H9 (cell line): ENCODE data around the gene INPP5E. TPM values are rescaled to one million over a fixed set of nuclear protein-coding genes. Genes with fewer than 3 reads are reported as not detected.
A peak's percentile ranks its signal among the peaks of the same experiment; 100 is the strongest.

Experiments used
- DNase-seq: peaks from one replicate; pipeline ENCODE4 v3.0.0-alpha.2; 2017
- H2AFZ ChIP-seq: one replicate; pipeline ENCODE4 v1.6.1; 2013; ENCODE audit warnings: mild to moderate bottlenecking, low read length, control low read depth, moderate library complexity
- H2AK5ac ChIP-seq: 2 replicates; pipeline ENCODE4 v1.6.1; 2013; ENCODE audit warnings: low read length, control low read depth, mixed read lengths; ENCODE audit not compliant: insufficient read length
- H2BK120ac ChIP-seq: one replicate; pipeline ENCODE4 v1.6.1; 2013; ENCODE audit warnings: low read depth, mild to moderate bottlenecking, low read length, control low read depth, inconsistent platforms; ENCODE audit not compliant: poor library complexity, severe bottlenecking
- H2BK12ac ChIP-seq: 2 replicates; pipeline ENCODE4 v1.6.1; 2013; ENCODE audit warnings: low read length, control low read depth, mixed read lengths, low read depth; ENCODE audit not compliant: insufficient read length
- H2BK15ac ChIP-seq: 2 replicates; pipeline ENCODE4 v1.6.1; 2013; ENCODE audit warnings: low read depth, low read length, control low read depth
- H2BK20ac ChIP-seq: one replicate; pipeline ENCODE4 v1.6.1; 2013; ENCODE audit warnings: low read depth, mild to moderate bottlenecking, low read length, control low read depth, inconsistent platforms; ENCODE audit not compliant: poor library complexity, severe bottlenecking
- H2BK5ac ChIP-seq: 2 replicates; pipeline ENCODE4 v1.6.1; 2013; ENCODE audit warnings: low read length, control low read depth, mixed read lengths; ENCODE audit not compliant: insufficient read length
- H3K14ac ChIP-seq: 2 replicates; pipeline ENCODE4 v1.6.1; 2013; ENCODE audit warnings: low read length, control low read depth; ENCODE audit not compliant: insufficient read depth
- H3K18ac ChIP-seq: 2 replicates; pipeline ENCODE4 v1.6.1; 2013; ENCODE audit warnings: low read depth, mild to moderate bottlenecking, mixed read lengths, low read length, control low read depth; ENCODE audit not compliant: insufficient read length
- H3K23ac ChIP-seq: 2 replicates; pipeline ENCODE4 v1.6.1; 2013; ENCODE audit warnings: low read length, control low read depth, mixed read lengths, low read depth; ENCODE audit not compliant: insufficient read length
- H3K23me2 ChIP-seq: 2 replicates; pipeline ENCODE4 v1.6.1; 2013; ENCODE audit warnings: low read depth, mild to moderate bottlenecking, mixed read lengths, low read length, control low read depth; ENCODE audit not compliant: insufficient read length, poor library complexity, severe bottlenecking
- H3K27ac ChIP-seq: 2 replicates; pipeline ENCODE4 v1.5.1; 2013; ENCODE audit warnings: low read length, control low read depth, mixed read lengths, low read depth; ENCODE audit not compliant: insufficient read length
- H3K27me3 ChIP-seq: 2 replicates; pipeline ENCODE4 v1.6.1; 2013; ENCODE audit warnings: low read length, control low read depth, inconsistent platforms; ENCODE audit not compliant: insufficient read depth
- H3K4ac ChIP-seq: 2 replicates; pipeline ENCODE4 v1.6.1; 2013; ENCODE audit warnings: low read depth, mild to moderate bottlenecking, control low read depth, inconsistent platforms, low read length, moderate library complexity
- H3K4me1 ChIP-seq: 2 replicates; pipeline ENCODE4 v1.6.1; 2013; ENCODE audit warnings: low read length, control low read depth, inconsistent platforms; ENCODE audit not compliant: insufficient read depth
- H3K4me2 ChIP-seq: 2 replicates; pipeline ENCODE4 v1.6.1; 2013; ENCODE audit warnings: low read length, control low read depth, mixed read lengths; ENCODE audit not compliant: insufficient read length, insufficient read depth
- H3K56ac ChIP-seq: 2 replicates; pipeline ENCODE4 v1.6.1; 2013; ENCODE audit warnings: low read depth, mild to moderate bottlenecking, mixed read lengths, low read length, control low read depth; ENCODE audit not compliant: insufficient read length
- H3K79me1 ChIP-seq: 2 replicates; pipeline ENCODE4 v1.6.1; 2013; ENCODE audit warnings: low read depth, mild to moderate bottlenecking, moderate library complexity, low read length, control low read depth, inconsistent platforms; ENCODE audit not compliant: insufficient read depth, poor library complexity, severe bottlenecking
- H3K79me2 ChIP-seq: 2 replicates; pipeline ENCODE4 v1.6.1; 2013; ENCODE audit warnings: low read length, control low read depth, inconsistent platforms; ENCODE audit not compliant: insufficient read depth
- H3K9ac ChIP-seq: 2 replicates; pipeline ENCODE4 v1.6.1; 2013; ENCODE audit warnings: low read length, control low read depth, mixed read lengths; ENCODE audit not compliant: insufficient read length; ENCODE audit errors: extremely low read depth
- H3K9me3 ChIP-seq: one replicate; pipeline ENCODE4 v1.6.1; 2013; ENCODE audit warnings: low read depth, low read length, inconsistent platforms; ENCODE audit not compliant: control insufficient read depth
- H3T11ph ChIP-seq: one replicate; pipeline ENCODE4 v1.6.1; 2013; ENCODE audit warnings: mild to moderate bottlenecking, low read length, control low read depth, inconsistent platforms
- H4K20me1 ChIP-seq: one replicate; pipeline ENCODE4 v1.6.1; 2013; ENCODE audit not compliant: control insufficient read depth, insufficient read length, insufficient read depth
- H4K5ac ChIP-seq: 2 replicates; pipeline ENCODE4 v1.6.1; 2013; ENCODE audit warnings: low read depth, mild to moderate bottlenecking, mixed read lengths, low read length, control low read depth; ENCODE audit not compliant: insufficient read length
- H4K8ac ChIP-seq: replicated peaks from 2 replicates; pipeline ENCODE4 v1.6.1; 2013; ENCODE audit warnings: low read length, control low read depth, mixed read lengths, low read depth; ENCODE audit not compliant: insufficient read length
- H4K91ac ChIP-seq: 2 replicates; pipeline ENCODE4 v1.6.1; 2013; ENCODE audit warnings: low read depth, mild to moderate bottlenecking, moderate library complexity, mixed read lengths, low read length, control low read depth; ENCODE audit not compliant: insufficient read length
- H3K27ac Mint-ChIP-seq, 3 experiments: 2 replicates in 2 of 3; 3 replicates in 1 of 3; pipeline ENCODE4 v1.8.0; 2020 to 2021; ENCODE audit warnings: mixed read lengths in 3 of 3, mild to moderate bottlenecking in 1 of 3, moderate library complexity in 1 of 3
- H3K27me3 Mint-ChIP-seq: 2 replicates; pipeline ENCODE4 v1.8.0; 2021; ENCODE audit warnings: low read depth, mild to moderate bottlenecking, moderate library complexity, mixed read lengths
- H3K36me3 Mint-ChIP-seq, 3 experiments: 2 replicates in 2 of 3; 3 replicates in 1 of 3; pipeline ENCODE4 v1.8.0; 2020 to 2021; ENCODE audit warnings: low read depth in 3 of 3, mixed read lengths in 3 of 3; ENCODE audit not compliant: insufficient read depth in 1 of 3
- H3K4me1 Mint-ChIP-seq, 2 experiments: 2 replicates each; pipeline ENCODE4 v1.8.0; 2020; ENCODE audit warnings: mixed read lengths in 2 of 2
- H3K4me3 Mint-ChIP-seq, 2 experiments: 2 replicates in 1 of 2; 3 replicates in 1 of 2; pipeline ENCODE4 v1.8.0; 2020 to 2021; ENCODE audit warnings: mild to moderate bottlenecking in 2 of 2, mixed read lengths in 2 of 2, moderate library complexity in 1 of 2
- H3K9me3 Mint-ChIP-seq, 2 experiments: 2 replicates in 1 of 2; 3 replicates in 1 of 2; pipeline ENCODE4 v1.8.0; 2020; ENCODE audit warnings: mild to moderate bottlenecking in 2 of 2, mixed read lengths in 2 of 2, moderate library complexity in 1 of 2
- CTCF ChIP-seq: fragments of 200-600 bp; sonication (generic); conservative IDR thresholded peaks from 3 replicates; pipeline ENCODE4 v1.8.0; 2021; ENCODE audit warnings: antibody characterized with exemption, mild to moderate bottlenecking
- WGBS: extraction: QIAGEN DNeasy Blood & Tissue Kit; methylation state at CpG from one replicate; pipeline ENCODE4 v1.1.7; 2013; ENCODE audit warnings: missing lambda C conversion rate, low lambda C conversion rate, mixed read lengths; ENCODE audit not compliant: insufficient read length; ENCODE audit errors: extremely low coverage; 5-methylcytosine and 5-hydroxymethylcytosine counted together
- total RNA-seq: library from RNA; stranded (reverse); gene quantifications from 2 replicates; pipeline ENCODE4 v1.2.1, GENCODE V29; 2021

INPP5E gene
- total RNA-seq, 1 experiment from 2014 or later: 21.0 TPM

- H4K91ac ChIP-seq: no peak overlapping the region
- no peak overlapping the region for H3K14ac ChIP-seq
- no peak overlapping the region for H3K23ac ChIP-seq
- H4K20me1 ChIP-seq: no peaks in the 10 kb centered on the region
- no peak overlapping the region for H3K27ac ChIP-seq
- Mint-ChIP-seq H3K27ac (peak overlapping the region in 1 of 3 experiments; percentile 48; a peak in 3 of 7 replicates), H3K4me3 (no peak overlapping the region; a peak in 1 of 5 replicates), H3K4me1 (no peaks in the 10 kb centered on the region), H3K27me3 (no peaks in the 10 kb centered on the region), H3K36me3 (peaks cover 39 to 86% (median 85%) of the 10 kb centered on the region in 3 experiments; a peak in 6 of 7 replicates), H3K9me3 (no peaks in the 10 kb centered on the region)
- no peak overlapping the region for H2BK5ac ChIP-seq
- H2BK20ac ChIP-seq: no peak overlapping the region
- no peak overlapping the region for H2BK15ac ChIP-seq
- no peaks in the 10 kb centered on the region for H3K4me1 ChIP-seq
- no peak overlapping the region for H2AK5ac ChIP-seq
- no peak overlapping the region for H2BK120ac ChIP-seq
- no peaks in the 10 kb centered on the region for H3K23me2 ChIP-seq
- H3K79me1 ChIP-seq: peaks cover 29% of the 10 kb centered on the region
- TF ChIP-seq CTCF: no peak
- no peaks in the 10 kb centered on the region for H3K9me3 ChIP-seq
- H3T11ph ChIP-seq: no peak overlapping the region
- no peak overlapping the region for H2AFZ ChIP-seq
- H3K27me3 ChIP-seq: no peaks in the 10 kb centered on the region
- H2BK12ac ChIP-seq: no peak overlapping the region
- H3K4me2 ChIP-seq: no peak overlapping the region
- peaks cover 34% of the 10 kb centered on the region; the same call in 1 of the 2 replicates for H3K79me2 ChIP-seq
- H4K8ac ChIP-seq: no peak overlapping the region
- no peak overlapping the region for H3K4ac ChIP-seq
- no CpG with 5 or more reads among the region's 27 CpGs for WGBS
- no peak overlapping the region for H3K56ac ChIP-seq
- H3K18ac ChIP-seq: no peak overlapping the region
- H4K5ac ChIP-seq: no peak overlapping the region
- no peak for DNase-seq
- no peak overlapping the region for H3K9ac ChIP-seq
Measured at GRCh38 chr9:136474021-136474640, 34.5 kb upstream of the INPP5E start.
